Gastrocnemius medialis (tissue), 4 donors: ENCODE measurements around the gene KLKB1.

Source experiments
- POLR2A ChIP-seq, 2 donors: fragments of 450-650 bp; IDR thresholded peaks; one replicate each; pipeline ENCODE4 v1.6.1; 2017; ENCODE audit warnings: antibody characterized with exemption in 2 of 2, mild to moderate bottlenecking in 2 of 2, moderate library complexity in 2 of 2
- TF ChIP-seq, protein P1 (sequence below), 5 experiments: fragments of 450-650 bp in 3 of 5; fragments of 200-600 bp in 2 of 5; sonication (generic) in 2 of 5; IDR thresholded peaks in 4 of 5; conservative IDR thresholded peaks in 1 of 5; 1 replicate in 4 of 5; 2 replicates in 1 of 5; pipeline ENCODE4 v1.5.1; 2016 to 2019; ENCODE audit warnings: antibody characterized with exemption in 5 of 5, mild to moderate bottlenecking in 3 of 5, moderate library complexity in 3 of 5

- TF ChIP-seq, protein P1, sequence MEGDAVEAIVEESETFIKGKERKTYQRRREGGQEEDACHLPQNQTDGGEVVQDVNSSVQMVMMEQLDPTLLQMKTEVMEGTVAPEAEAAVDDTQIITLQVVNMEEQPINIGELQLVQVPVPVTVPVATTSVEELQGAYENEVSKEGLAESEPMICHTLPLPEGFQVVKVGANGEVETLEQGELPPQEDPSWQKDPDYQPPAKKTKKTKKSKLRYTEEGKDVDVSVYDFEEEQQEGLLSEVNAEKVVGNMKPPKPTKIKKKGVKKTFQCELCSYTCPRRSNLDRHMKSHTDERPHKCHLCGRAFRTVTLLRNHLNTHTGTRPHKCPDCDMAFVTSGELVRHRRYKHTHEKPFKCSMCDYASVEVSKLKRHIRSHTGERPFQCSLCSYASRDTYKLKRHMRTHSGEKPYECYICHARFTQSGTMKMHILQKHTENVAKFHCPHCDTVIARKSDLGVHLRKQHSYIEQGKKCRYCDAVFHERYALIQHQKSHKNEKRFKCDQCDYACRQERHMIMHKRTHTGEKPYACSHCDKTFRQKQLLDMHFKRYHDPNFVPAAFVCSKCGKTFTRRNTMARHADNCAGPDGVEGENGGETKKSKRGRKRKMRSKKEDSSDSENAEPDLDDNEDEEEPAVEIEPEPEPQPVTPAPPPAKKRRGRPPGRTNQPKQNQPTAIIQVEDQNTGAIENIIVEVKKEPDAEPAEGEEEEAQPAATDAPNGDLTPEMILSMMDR (IDR thresholded peaks at IDR 0.05 in 4 of 5, conservative IDR thresholded peaks at IDR 0.05 in 1 of 5), result no peak
- TF ChIP-seq POLR2A (IDR thresholded peaks at IDR 0.05), result no peak
Observed at GRCh38 chr4:186285147-186285546, 57.8 kb downstream of the KLKB1 start.
